Measurements from ENCODE around the gene NFKBIL1.

Gene NFKBIL1

DNA sequence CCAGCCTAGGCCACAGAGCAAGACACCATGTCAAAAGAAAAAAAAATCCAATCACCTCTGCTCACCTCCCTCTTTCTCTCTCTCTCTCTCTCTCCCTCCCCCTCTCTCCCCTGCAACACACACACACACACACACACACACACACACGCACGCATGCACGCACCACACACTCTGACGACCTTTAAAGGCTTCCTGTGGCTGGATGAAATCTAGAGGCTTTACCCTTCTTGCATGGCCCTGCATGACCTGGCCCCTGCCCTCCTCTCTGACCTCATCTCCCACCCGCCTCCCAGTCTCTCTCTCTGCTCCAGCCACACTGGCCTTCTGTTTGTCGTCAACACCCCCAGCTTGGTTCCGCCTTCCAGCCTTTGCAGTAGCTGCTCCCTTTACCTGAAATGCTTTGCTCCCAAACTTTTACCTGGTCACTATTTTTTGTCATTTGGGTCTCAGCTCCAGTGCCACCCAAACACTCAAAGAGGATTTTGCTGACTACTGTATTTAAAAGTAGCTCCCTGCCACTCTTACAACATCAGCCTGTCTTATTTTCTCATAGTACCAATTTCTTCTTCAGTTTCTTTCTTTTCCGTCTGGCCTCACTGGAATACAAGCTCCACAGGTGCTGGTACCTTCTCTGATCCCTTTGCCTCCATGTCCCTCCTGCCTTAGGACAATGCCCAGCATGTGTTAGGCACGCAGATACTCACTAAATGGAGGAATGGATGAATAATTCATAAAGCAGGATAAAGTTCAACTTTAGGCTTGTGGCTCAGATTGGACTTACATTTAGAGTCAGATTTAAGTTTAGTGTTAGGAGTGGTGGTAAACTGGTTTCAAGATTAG lies 20.3 kb downstream of the NFKBIL1 start:
- no peak for DNase-seq

GRCh38 chr6:31568537-31568961 lies 21.1 kb downstream of the NFKBIL1 start:
- peak; percentile 73 for DNase-seq

DNA sequence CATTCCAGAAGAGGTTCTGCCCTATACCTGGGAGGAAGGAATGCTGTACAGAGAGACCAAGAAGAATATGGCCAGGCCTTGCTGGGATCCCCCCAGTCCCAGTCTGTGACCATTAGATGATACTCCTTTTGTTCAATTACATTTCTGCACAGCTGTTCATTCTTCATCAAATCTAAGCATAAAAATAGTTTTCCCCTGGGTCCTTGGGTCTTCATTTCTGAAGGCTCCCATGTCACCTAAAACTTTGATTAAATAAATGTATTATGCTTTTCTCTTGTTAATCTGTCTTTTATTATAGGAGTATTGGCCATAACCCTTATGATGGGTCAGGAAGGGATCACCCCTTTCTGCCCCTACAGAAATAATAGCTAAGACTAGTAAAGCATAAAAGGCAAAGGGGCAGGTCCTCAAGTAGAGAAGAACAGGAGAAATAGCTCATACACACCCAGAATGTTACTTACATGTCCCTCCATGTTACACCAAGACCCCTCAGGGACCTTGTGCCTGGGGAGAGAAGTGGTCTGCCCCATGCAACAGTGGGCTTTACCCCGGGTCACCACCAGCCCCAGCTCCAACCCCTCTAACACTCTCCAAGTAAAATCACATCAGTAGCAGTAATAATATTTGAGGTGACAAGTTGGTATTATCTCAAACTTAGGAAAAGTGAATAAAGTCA lies 22.6 kb downstream of the NFKBIL1 start:
- no peak for DNase-seq

DNA sequence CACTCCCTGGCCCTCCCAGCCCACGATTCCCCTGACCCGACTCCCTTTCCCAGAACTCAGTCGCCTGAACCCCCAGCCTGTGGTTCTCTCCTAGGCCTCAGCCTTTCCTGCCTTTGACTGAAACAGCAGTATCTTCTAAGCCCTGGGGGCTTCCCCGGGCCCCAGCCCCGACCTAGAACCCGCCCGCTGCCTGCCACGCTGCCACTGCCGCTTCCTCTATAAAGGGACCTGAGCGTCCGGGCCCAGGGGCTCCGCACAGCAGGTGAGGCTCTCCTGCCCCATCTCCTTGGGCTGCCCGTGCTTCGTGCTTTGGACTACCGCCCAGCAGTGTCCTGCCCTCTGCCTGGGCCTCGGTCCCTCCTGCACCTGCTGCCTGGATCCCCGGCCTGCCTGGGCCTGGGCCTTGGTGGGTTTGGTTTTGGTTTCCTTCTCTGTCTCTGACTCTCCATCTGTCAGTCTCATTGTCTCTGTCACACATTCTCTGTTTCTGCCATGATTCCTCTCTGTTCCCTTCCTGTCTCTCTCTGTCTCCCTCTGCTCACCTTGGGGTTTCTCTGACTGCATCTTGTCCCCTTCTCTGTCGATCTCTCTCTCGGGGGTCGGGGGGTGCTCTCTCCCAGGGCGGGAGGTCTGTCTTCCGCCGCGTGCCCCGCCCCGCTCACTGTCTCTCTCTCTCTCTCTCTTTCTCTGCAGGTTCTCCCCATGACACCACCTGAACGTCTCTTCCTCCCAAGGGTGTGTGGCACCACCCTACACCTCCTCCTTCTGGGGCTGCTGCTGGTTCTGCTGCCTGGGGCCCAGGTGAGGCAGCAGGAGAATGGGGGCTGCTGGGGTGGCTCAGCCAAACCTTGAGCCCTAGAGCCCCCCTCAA lies 24.9 kb downstream of the NFKBIL1 start, which contains the start of gene LTA:
TSS of gene LTA (plus strand) at position 249 of the 871 bp plus-strand sequence. CDS start at position 703, 454 bp downstream.
- DNase-seq = peak; percentile 79

DNA sequence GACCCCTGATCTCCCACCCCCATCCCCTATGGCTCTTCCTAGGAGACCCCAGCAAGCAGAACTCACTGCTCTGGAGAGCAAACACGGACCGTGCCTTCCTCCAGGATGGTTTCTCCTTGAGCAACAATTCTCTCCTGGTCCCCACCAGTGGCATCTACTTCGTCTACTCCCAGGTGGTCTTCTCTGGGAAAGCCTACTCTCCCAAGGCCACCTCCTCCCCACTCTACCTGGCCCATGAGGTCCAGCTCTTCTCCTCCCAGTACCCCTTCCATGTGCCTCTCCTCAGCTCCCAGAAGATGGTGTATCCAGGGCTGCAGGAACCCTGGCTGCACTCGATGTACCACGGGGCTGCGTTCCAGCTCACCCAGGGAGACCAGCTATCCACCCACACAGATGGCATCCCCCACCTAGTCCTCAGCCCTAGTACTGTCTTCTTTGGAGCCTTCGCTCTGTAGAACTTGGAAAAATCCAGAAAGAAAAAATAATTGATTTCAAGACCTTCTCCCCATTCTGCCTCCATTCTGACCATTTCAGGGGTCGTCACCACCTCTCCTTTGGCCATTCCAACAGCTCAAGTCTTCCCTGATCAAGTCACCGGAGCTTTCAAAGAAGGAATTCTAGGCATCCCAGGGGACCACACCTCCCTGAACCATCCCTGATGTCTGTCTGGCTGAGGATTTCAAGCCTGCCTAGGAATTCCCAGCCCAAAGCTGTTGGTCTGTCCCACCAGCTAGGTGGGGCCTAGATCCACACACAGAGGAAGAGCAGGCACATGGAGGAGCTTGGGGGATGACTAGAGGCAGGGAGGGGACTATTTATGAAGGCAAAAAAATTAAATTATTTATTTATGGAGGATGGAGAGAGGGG lies 26.1 kb downstream of the NFKBIL1 start:
- DNase-seq = no peak

DNA sequence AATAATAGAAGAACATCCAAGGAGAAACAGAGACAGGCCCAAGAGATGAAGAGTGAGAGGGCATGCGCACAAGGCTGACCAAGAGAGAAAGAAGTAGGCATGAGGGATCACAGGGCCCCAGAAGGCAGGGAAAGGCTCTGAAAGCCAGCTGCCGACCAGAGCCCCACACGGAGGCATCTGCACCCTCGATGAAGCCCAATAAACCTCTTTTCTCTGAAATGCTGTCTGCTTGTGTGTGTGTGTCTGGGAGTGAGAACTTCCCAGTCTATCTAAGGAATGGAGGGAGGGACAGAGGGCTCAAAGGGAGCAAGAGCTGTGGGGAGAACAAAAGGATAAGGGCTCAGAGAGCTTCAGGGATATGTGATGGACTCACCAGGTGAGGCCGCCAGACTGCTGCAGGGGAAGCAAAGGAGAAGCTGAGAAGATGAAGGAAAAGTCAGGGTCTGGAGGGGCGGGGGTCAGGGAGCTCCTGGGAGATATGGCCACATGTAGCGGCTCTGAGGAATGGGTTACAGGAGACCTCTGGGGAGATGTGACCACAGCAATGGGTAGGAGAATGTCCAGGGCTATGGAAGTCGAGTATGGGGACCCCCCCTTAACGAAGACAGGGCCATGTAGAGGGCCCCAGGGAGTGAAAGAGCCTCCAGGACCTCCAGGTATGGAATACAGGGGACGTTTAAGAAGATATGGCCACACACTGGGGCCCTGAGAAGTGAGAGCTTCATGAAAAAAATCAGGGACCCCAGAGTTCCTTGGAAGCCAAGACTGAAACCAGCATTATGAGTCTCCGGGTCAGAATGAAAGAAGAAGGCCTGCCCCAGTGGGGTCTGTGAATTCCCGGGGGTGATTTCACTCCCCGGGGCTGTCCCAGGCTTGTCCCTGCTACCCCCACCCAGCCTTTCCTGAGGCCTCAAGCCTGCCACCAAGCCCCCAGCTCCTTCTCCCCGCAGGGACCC lies 27.0 kb downstream of the NFKBIL1 start:
- no peak for DNase-seq

GRCh38 chr6:31575335-31575901 lies 28.0 kb downstream of the NFKBIL1 start, which contains the start of gene TNF:
Gene TNF (plus strand): TSS chr6:31575565. CDS start chr6:31575742, 177 bp downstream.
- peak; percentile 75 for DNase-seq

GRCh38 chr6:31575952-31576685 lies 28.7 kb downstream of the NFKBIL1 start:
- no peak for DNase-seq

DNA sequence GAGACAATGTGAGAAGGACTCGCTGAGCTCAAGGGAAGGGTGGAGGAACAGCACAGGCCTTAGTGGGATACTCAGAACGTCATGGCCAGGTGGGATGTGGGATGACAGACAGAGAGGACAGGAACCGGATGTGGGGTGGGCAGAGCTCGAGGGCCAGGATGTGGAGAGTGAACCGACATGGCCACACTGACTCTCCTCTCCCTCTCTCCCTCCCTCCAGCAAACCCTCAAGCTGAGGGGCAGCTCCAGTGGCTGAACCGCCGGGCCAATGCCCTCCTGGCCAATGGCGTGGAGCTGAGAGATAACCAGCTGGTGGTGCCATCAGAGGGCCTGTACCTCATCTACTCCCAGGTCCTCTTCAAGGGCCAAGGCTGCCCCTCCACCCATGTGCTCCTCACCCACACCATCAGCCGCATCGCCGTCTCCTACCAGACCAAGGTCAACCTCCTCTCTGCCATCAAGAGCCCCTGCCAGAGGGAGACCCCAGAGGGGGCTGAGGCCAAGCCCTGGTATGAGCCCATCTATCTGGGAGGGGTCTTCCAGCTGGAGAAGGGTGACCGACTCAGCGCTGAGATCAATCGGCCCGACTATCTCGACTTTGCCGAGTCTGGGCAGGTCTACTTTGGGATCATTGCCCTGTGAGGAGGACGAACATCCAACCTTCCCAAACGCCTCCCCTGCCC lies 29.6 kb downstream of the NFKBIL1 start:
- no peak for DNase-seq

GRCh38 chr6:31577579-31577966 lies 30.2 kb downstream of the NFKBIL1 start:
- DNase-seq = no peak

- DNase-seq = no peak
These were observed 31.0 kb downstream of the NFKBIL1 start for GRCh38 chr6:31578184-31579118.

GRCh38 chr6:31579119-31579505 lies 31.7 kb downstream of the NFKBIL1 start:
- no peak for DNase-seq

DNA sequence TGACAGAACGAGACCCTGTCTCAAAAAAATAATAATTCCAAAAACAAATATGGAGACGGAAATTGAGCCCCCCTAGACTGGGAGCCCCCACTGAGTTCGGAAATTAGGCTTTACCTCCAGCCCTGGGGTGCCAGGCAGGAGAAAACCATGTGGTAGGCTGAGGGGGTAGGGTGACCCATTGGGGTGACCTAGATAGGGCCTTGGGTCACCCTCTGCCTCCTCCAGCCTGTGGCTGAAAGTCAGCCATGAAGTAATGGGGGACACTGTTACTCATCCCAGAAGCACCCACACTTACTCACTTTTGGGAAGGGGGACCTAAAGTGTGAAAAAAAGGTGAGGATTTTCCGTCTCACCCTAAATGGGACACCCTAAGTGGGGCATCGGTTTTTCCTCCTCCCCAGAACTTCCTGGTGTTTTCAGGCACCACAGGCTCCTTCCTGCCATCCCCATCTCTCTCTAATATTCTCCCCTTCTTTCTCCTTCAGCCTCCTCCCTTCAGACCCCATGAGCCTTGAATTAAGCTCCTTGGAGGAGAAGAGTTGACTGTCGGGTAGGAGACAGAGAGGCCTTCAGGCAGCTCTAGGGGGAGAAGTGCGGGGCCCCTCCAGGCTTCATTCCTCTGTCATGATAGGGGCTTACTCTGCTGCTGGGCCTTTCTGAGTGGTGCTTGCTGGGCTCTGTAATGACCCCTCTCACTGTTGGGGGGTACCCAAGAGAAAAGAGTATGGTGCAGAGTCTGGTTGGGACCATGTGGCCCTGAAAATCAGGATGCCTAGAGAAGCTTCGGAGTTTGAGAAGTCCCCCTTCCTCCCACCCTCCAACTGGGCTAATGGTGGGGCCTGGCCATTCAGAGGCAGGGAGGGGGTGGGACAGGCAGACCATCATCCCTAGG lies 32.4 kb downstream of the NFKBIL1 start:
- no peak for DNase-seq

- no peak for DNase-seq
These were observed 33.0 kb downstream of the NFKBIL1 start for GRCh38 chr6:31580438-31580740.

DNA sequence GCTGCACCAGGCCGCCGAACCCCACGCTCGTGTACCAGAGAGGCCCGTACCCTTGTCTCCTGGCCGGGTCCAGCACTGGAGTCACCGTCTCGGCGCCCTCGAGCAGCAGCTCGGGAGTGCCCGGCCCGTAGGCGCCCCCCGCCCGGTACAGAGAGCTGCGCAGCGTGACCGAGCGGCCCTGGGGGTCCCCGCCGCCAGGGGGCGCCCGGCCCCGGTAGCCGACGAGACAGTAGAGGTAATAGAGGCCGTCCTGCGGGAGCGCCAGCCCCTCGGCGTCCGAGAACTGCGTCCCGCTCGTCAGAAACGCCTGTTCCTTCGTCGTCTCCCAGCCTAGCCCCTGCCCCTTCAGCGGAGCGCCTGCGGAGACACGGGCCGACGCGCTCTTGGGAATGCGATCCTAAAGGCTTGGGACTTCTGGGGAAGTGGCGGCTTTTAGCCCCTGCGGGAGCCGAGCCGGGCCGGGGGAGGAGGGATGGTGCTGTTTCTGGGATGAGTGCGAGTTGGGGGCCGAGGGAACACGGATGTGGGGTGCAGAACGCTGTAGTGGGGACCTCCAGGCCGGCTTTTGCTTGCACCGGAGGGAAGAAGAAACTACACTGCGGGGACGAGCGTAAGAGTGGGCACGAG lies 33.5 kb downstream of the NFKBIL1 start:
- peak; percentile 90 for DNase-seq

DNA sequence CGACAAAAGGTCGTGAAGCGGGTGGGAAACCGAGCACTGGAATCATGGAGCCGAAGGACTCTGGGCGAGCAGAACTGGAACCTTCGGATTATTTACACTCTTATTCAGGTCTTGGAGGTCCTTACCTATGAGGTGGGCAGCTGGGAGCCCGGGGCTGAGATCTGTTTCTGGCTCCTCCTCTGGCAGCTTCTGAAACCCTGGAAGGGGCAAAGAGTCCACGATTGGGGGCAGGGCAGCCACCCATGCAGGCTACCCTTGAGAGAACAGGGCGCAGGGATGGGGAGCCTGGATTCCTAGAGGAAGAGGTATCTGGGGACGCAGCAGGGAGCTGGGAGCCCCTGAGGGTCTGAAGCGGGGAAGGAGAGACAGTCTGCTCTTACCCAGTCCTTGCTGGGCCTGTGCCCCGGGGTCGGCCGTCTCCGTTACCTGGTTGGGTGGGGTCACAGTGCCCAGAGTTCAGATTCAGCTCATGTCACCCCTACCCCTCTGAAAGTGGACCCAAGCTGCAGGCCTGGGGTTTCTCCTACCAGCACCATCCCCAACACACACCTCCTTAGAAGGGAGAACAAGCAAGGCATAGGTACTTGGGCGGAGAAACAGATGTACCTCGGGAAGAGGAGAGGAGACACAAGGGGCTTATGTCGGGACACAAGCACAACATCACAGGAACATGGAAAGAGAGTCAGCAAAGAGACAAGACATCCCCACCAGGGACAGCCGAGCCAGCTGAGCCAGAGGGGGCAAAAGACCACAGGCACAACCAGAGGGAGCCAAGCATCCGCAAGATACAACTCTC lies 34.2 kb downstream of the NFKBIL1 start:
- no peak for DNase-seq

Data from activated naive CD4-positive, alpha-beta T cell treated with anti-CD3 and anti-CD28 coated beads, Interleukin-2, amount 50 U/mL, for 16 hours (primary cell).